HEK293 (cell line): ENCODE measurements around the gene CENPX.

ENCODE experiments used
- EGR2 ChIP-seq: fragments of 450-650 bp; formaldehyde crosslinking; IDR thresholded peaks from 2 replicates; pipeline ENCODE4 v1.5.1; 2016; ENCODE audit warnings: low read depth, missing biosample characterization, missing genetic modification characterization
- GFI1B ChIP-seq: fragments of 450-650 bp; formaldehyde crosslinking; IDR thresholded peaks from 2 replicates; pipeline ENCODE4 v1.5.1; 2016; ENCODE audit warnings: missing biosample characterization, missing genetic modification characterization
- GLIS2 ChIP-seq: fragments of 450-650 bp; formaldehyde crosslinking; IDR thresholded peaks from 2 replicates; pipeline ENCODE4 v1.5.1; 2016; ENCODE audit warnings: missing biosample characterization, missing genetic modification characterization
- KLF17 ChIP-seq: fragments of 450-650 bp; formaldehyde crosslinking; IDR thresholded peaks from 2 replicates; pipeline ENCODE4 v1.5.1; 2016; ENCODE audit warnings: missing biosample characterization, missing genetic modification characterization
- MYNN ChIP-seq: fragments of 450-650 bp; formaldehyde crosslinking; IDR thresholded peaks from 2 replicates; pipeline ENCODE4 v1.5.1; 2016; ENCODE audit warnings: missing biosample characterization, missing genetic modification characterization, borderline replicate concordance
- PATZ1 ChIP-seq: fragments of 450-650 bp; formaldehyde crosslinking; IDR thresholded peaks from 2 replicates; pipeline ENCODE4 v1.5.1; 2016; ENCODE audit warnings: missing biosample characterization, missing genetic modification characterization
- PBX3 ChIP-seq: sonication (generic); formaldehyde crosslinking; IDR thresholded peaks from 2 replicates; pipeline ENCODE4 v1.8.1; 2022; ENCODE audit warnings: mild to moderate bottlenecking, moderate library complexity, missing genetic modification reagents
- SP7 ChIP-seq: fragments of 450-650 bp; formaldehyde crosslinking; IDR thresholded peaks from 2 replicates; pipeline ENCODE4 v1.5.1; 2016; ENCODE audit warnings: missing biosample characterization, missing genetic modification characterization
- TRIM28 ChIP-seq: IDR thresholded peaks from 2 replicates; pipeline ENCODE4 v1.6.1; 2011; ENCODE audit warnings: low read length, control low read depth, borderline replicate concordance
- ZBTB1 ChIP-seq: fragments of 450-650 bp; formaldehyde crosslinking; IDR thresholded peaks from 2 replicates; pipeline ENCODE4 v1.5.1; 2016; ENCODE audit warnings: missing biosample characterization, missing genetic modification characterization
- ZBTB11 ChIP-seq: fragments of 450-650 bp; formaldehyde crosslinking; conservative IDR thresholded peaks from 2 replicates; pipeline ENCODE4 v1.5.1; 2016; ENCODE audit warnings: low read depth, missing biosample characterization, missing genetic modification characterization
- ZBTB17 ChIP-seq: fragments of 450-650 bp; formaldehyde crosslinking; IDR thresholded peaks from 2 replicates; pipeline ENCODE4 v1.5.1; 2016; ENCODE audit warnings: missing biosample characterization, missing genetic modification characterization
- ZBTB20 ChIP-seq: fragments of 450-650 bp; formaldehyde crosslinking; IDR thresholded peaks from 2 replicates; pipeline ENCODE4 v1.5.1; 2016; ENCODE audit warnings: missing biosample characterization, missing genetic modification characterization
- ZBTB48 ChIP-seq: fragments of 450-650 bp; formaldehyde crosslinking; IDR thresholded peaks from 2 replicates; pipeline ENCODE4 v1.5.1; 2016; ENCODE audit warnings: missing biosample characterization, missing genetic modification characterization
- ZBTB7A ChIP-seq: fragments of 450-650 bp; formaldehyde crosslinking; IDR thresholded peaks from 2 replicates; pipeline ENCODE4 v1.5.1; 2016; ENCODE audit warnings: low read depth, missing biosample characterization, missing genetic modification characterization
- ZBTB8A ChIP-seq: fragments of 450-650 bp; formaldehyde crosslinking; IDR thresholded peaks from 2 replicates; pipeline ENCODE4 v1.5.1; 2016; ENCODE audit warnings: missing biosample characterization, missing genetic modification characterization
- ZFHX2 ChIP-seq: fragments of 450-650 bp; formaldehyde crosslinking; conservative IDR thresholded peaks from 2 replicates; pipeline ENCODE4 v1.5.1; 2016; ENCODE audit warnings: missing biosample characterization, missing genetic modification characterization
- ZIC2 ChIP-seq: fragments of 450-650 bp; formaldehyde crosslinking; IDR thresholded peaks from 2 replicates; pipeline ENCODE4 v1.5.1; 2016; ENCODE audit warnings: missing biosample characterization, missing genetic modification characterization
- ZNF2 ChIP-seq: fragments of 450-650 bp; formaldehyde crosslinking; IDR thresholded peaks from 2 replicates; pipeline ENCODE4 v1.5.1; 2016; ENCODE audit warnings: missing biosample characterization, missing genetic modification characterization
- ZNF248 ChIP-seq: fragments of 450-650 bp; formaldehyde crosslinking; IDR thresholded peaks from 2 replicates; pipeline ENCODE4 v1.5.1; 2017; ENCODE audit warnings: missing biosample characterization, missing genetic modification characterization
- ZNF292 ChIP-seq: fragments of 450-650 bp; formaldehyde crosslinking; IDR thresholded peaks from 2 replicates; pipeline ENCODE4 v1.5.1; 2016; ENCODE audit warnings: low read depth, missing biosample characterization, missing genetic modification characterization, borderline replicate concordance
- ZNF585B ChIP-seq: fragments of 450-650 bp; formaldehyde crosslinking; IDR thresholded peaks from 2 replicates; pipeline ENCODE4 v1.5.1; 2016; ENCODE audit warnings: missing biosample characterization, missing genetic modification characterization
- ZNF704 ChIP-seq: fragments of 450-650 bp; formaldehyde crosslinking; IDR thresholded peaks from 2 replicates; pipeline ENCODE4 v1.5.1; 2016; ENCODE audit warnings: missing biosample characterization, missing genetic modification characterization
- ZNF768 ChIP-seq: fragments of 450-650 bp; formaldehyde crosslinking; IDR thresholded peaks from 2 replicates; pipeline ENCODE4 v1.5.1; 2018; ENCODE audit warnings: missing biosample characterization, mild to moderate bottlenecking, missing genetic modification characterization
- ZNF791 ChIP-seq: fragments of 450-650 bp; formaldehyde crosslinking; IDR thresholded peaks from 2 replicates; pipeline ENCODE4 v1.5.1; 2016; ENCODE audit warnings: missing biosample characterization, missing genetic modification characterization
- ZSCAN18 ChIP-seq: fragments of 450-650 bp; formaldehyde crosslinking; IDR thresholded peaks from 2 replicates; pipeline ENCODE4 v1.5.1; 2016; ENCODE audit warnings: missing biosample characterization, missing genetic modification characterization
- ZSCAN5A ChIP-seq: fragments of 450-650 bp; formaldehyde crosslinking; IDR thresholded peaks from 2 replicates; pipeline ENCODE4 v1.5.1; 2016; ENCODE audit warnings: missing biosample characterization, missing genetic modification characterization

CENPX gene

GRCh38 chr17:82023447-82024241 is 966 bp upstream of the CENPX start (continued):
- TF ChIP-seq PATZ1 (tag by site-specific recombination) (peak; percentile 59; the same call in 1 of the 2 replicates), ZSCAN5A (tag by site-specific recombination) (0 out of 2 replicates have a peak, but pooled peaks have one; percentile 37), ZNF704 (tag by site-specific recombination) (no peak), ZSCAN18 (tag by site-specific recombination) (no peak), ZNF248 (tag by site-specific recombination) (no peak), ZBTB11 (tag by site-specific recombination) (peak; percentile 49), ZNF2 (0 out of 2 replicates have a peak, but pooled peaks have one; percentile 35), ZNF768 (tag by site-specific recombination) (no peak), ZIC2 (tag by site-specific recombination) (peak; percentile 69; the same call in 1 of the 2 replicates), EGR2 (tag by site-specific recombination) (peak; percentile 60), MYNN (peak; percentile 42; the same call in 1 of the 2 replicates), ZBTB20 (tag by site-specific recombination) (peak; percentile 67; the same call in 1 of the 2 replicates), ZBTB17 (tag by site-specific recombination) (peak; percentile 58), ZBTB1 (no peak), ZBTB48 (tag by site-specific recombination) (peak; percentile 59; the same call in 1 of the 2 replicates), ZBTB8A (tag by site-specific recombination) (0 out of 2 replicates have a peak, but pooled peaks have one; percentile 30), ZNF791 (no peak), ZBTB7A (tag by site-specific recombination) (peak; percentile 64; the same call in 1 of the 2 replicates), ZNF585B (tag by site-specific recombination) (0 out of 2 replicates have a peak, but pooled peaks have one; percentile 11), GFI1B (tag by site-specific recombination) (no peak), TRIM28 (no peak), PBX3 (CRISPR knock-in tag) (0 out of 2 replicates have a peak, but pooled peaks have one; percentile 40), KLF17 (0 out of 2 replicates have a peak, but pooled peaks have one; percentile 21), SP7 (tag by site-specific recombination) (peak; percentile 35; the same call in 1 of the 2 replicates), ZNF292 (tag by site-specific recombination) (no peak), ZFHX2 (tag by site-specific recombination) (peak; percentile 65), GLIS2 (peak; percentile 60; the same call in 1 of the 2 replicates)
